Fibroblast of mammary gland (primary cell): ENCODE results near the gene INPP5J.

Experiments
- DNase-seq: peaks from one replicate; pipeline ENCODE4 v3.0.0-alpha.2; 2010; ENCODE audit warnings: low read depth
- H3K4me3 ChIP-seq: 2 replicates; pipeline ENCODE4 v1.5.1; 2011; ENCODE audit warnings: low read depth, mild to moderate bottlenecking, low read length, moderate library complexity; ENCODE audit not compliant: control insufficient read depth
- CTCF ChIP-seq: conservative IDR thresholded peaks from 2 replicates; pipeline ENCODE4 v1.5.1; 2011; ENCODE audit warnings: low read depth, low read length, inconsistent platforms; ENCODE audit not compliant: control insufficient read depth, insufficient read depth

The INPP5J gene

GRCh38 chr22:31084811-31085492 is 37.8 kb upstream of the INPP5J start:
- TF ChIP-seq CTCF = peak; percentile 56
- H3K4me3 ChIP-seq = peak overlapping the region; percentile 92

DNA sequence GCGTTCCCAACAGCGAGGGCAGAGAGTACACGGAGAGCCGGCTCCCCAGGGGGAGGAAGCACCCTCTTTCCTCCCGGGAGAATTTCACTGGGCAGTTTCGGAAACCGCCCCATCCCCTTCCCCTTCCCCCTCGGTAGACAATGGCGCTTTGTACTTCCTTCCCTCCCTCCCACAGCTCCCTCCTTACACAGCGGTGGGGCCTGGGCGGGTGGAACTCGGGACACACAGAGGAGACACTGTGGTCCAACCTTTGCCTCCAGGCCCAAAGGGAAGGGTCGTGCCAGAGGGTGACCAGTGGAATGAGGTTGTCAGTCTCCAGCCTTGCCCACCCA is 37.3 kb upstream of the INPP5J start:
- DNase-seq = no peak
- peak overlapping the region; percentile 92 for H3K4me3 ChIP-seq
- no peak for TF ChIP-seq CTCF

More at GRCh38 chr22:31084811-31085492, 37.8 kb upstream of the INPP5J start:
- DNase-seq = peak; percentile 66

DNA sequence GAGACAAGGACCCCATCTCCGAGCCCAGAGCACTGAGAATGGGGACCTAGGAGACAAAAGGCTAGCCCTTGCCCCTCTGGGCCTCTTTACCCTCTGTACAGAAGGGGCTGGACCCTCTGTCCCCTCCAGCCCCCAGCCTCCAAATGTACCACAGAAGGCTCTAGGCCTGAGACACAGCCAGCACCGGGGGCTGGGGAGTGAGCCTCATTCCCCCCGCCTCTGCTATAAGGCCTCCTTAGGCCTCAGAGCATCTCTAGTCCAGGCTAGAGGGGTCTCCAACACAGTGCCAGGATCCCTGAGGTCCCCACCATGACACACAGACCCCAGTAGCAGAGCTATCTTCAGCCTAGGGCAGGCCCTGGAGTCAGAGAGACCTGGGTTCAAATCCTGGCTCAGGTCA is 36.8 kb upstream of the INPP5J start:
- TF ChIP-seq CTCF = no peak
- H3K4me3 ChIP-seq = no peak overlapping the region
- no peak for DNase-seq

GRCh38 chr22:31086703-31087330 is 35.9 kb upstream of the INPP5J start:
- no peak for DNase-seq
- H3K4me3 ChIP-seq = no peak overlapping the region
- TF ChIP-seq CTCF = no peak

DNA sequence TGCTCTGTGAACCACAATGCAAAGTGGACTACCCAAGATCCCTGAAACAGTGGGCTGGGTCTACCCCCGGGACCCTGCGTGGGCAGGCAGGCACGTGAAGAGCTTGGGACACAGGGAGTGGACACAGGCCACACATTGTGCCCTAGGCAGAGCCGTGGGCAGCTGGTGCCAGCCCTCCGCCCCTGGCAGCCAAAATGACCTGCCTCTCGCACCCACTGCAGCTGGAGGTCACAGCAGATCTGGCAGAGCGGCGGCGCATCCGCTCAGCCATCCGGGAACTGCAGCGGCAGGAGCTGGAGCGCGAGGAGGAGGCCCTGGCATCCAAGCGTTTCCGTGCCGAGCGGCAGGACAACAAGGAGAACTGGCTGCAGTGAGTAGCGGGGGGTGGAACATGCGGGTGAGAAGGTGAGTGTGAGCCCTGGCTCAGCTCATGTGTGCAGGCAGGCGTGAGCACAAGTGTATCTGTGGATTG is 35.0 kb upstream of the INPP5J start:
- no peak for TF ChIP-seq CTCF
- no peak for DNase-seq
- H3K4me3 ChIP-seq = no peak overlapping the region

GRCh38 chr22:31088233-31088986 is 34.4 kb upstream of the INPP5J start:
- DNase-seq = no peak
- no peak for TF ChIP-seq CTCF
- H3K4me3 ChIP-seq = no peak overlapping the region
